Measurements from ENCODE around the gene MYH9.
"Not testable (repeated sequence)": the region's sequence is repeated elsewhere in the genome, so short reads cannot be mapped to it uniquely, and the experiment has no call there.

The MYH9 gene

DNA sequence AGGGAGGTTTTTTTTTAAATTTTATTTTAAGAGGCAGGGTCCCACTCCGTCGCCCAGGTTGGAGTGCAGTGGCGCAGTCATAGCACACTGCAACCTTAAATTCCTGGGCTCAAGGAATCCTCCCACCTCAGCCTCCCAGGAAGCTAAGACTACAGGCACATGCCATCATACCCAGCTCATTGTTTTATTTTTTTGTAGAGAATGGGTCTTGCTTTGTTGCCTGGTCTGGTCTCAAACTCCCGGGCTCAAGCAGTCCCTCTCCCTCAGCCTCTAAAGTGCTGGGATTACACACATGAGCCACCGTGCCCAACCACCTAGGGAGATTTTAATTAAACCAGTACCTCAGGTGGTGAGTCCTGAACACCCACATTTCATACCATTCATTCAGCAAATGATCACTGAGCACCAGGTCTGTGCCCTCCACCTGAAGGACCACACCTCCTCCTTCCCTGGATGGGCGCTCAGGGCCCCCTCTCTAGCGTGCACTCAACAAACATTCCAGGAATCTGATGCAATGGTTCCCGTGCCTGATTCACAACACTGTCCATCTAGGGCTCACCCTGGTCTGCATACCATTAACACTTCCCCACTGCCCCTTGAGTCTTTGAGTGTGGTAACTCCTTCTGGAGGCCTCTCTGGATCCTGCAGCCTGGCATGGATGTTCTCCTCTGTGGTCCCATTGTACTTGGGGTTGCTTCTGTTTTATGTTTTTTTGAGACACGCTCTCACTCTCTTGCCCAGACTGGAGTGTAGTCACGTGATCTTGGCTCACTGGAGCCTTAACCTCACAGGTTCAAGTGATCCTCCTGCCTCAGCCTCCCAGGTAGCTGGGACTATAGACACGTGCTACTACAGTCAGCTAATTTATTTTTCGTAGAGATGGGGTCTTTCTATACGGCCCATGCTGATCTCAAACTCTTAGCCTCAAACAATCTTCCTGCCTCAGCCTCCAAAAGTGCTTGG is 9.6 kb upstream of the MYH9 start:
- no peak overlapping the region for H3K4me3 ChIP-seq (ENCODE audit: low read depth, low read length)
- no peaks in the 10 kb centered on the region for H3K27me3 ChIP-seq (ENCODE audit: insufficient read depth, low read length)
- peak overlapping the region; percentile 73 for H3K27ac ChIP-seq (ENCODE audit: low read depth, low read length)
- H3K79me2 ChIP-seq (ENCODE audit: control insufficient read depth, insufficient read depth, low read length, unreplicated experiment) = no peaks in the 10 kb centered on the region
- no peaks in the 10 kb centered on the region for H3K36me3 ChIP-seq (ENCODE audit: insufficient read depth, low read length)
- no peak overlapping the region for H2AFZ ChIP-seq (ENCODE audit: low read length, unreplicated experiment)
- H3K4me1 ChIP-seq (ENCODE audit: control insufficient read depth, insufficient read depth, low read length, unreplicated experiment) = peaks cover 34% of the 10 kb centered on the region

DNA sequence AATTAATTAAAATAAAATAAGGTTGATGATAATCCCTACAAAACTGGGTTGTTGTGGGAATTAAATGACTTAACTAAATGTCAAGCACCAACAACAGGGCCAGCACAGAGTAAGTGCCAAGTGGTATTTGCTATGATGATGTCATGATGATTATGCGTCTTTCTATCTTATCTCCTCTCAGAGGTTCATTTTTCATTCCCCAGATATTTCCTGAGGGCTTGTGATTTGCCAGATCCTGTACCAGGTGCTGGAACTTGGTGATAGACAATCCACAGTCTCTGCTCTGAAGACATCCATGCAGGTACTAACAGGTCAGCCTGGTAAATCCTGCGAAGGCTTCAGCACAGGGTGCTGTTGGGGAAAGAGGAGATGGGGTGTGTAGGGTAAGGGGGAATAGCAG is 8.1 kb upstream of the MYH9 start:
- no peak overlapping the region for H3K4me3 ChIP-seq (ENCODE audit: low read depth, low read length)
- no peaks in the 10 kb centered on the region for H3K36me3 ChIP-seq (ENCODE audit: insufficient read depth, low read length)
- no peaks in the 10 kb centered on the region for H3K27me3 ChIP-seq (ENCODE audit: insufficient read depth, low read length)
- H3K4me1 ChIP-seq (ENCODE audit: control insufficient read depth, insufficient read depth, low read length, unreplicated experiment) = peaks cover 34% of the 10 kb centered on the region
- H3K27ac ChIP-seq (ENCODE audit: low read depth, low read length) = peak overlapping the region; percentile 55
- no peaks in the 10 kb centered on the region for H3K79me2 ChIP-seq (ENCODE audit: control insufficient read depth, insufficient read depth, low read length, unreplicated experiment)
- no peak overlapping the region for H2AFZ ChIP-seq (ENCODE audit: low read length, unreplicated experiment)

DNA sequence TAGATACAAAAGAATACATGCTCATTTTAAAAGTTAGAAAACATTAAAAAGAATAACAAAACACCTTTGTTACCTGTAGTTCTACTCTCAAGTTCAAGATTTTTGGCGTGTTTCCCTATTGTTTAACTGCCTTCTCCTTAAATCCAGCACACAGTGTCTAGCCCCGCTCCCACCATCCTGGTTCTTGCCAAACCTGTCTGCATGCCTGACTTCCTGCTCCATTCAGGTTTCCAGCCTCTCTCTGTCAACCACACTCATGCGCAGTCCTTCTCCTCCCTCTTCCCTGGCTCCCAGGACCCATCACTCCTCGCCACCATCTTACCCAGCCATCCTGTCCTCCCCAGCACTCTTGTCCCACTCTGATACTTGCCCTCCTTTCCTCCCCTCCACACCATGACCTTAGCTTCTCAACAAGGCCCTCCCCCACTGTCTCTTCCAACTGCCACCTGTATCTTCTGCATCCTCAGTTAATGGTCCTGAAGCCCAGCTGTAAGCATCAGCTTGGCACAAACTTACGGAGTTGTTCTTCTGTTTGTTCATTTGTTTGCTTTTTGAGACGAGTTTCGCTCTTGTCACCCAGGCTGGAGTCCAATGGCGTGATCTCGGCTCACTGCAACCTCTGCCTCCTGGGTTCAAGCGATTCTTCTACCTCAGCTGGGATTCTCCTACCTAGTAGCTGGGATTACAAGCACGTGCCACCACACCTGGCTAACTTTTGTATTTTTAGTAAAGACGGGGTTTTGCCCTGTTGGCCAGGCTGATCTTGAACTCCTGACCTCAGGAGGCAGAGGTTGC is 7.5 kb upstream of the MYH9 start:
- H2AFZ ChIP-seq (ENCODE audit: low read length, unreplicated experiment) = no peak overlapping the region
- no peaks in the 10 kb centered on the region for H3K27me3 ChIP-seq (ENCODE audit: insufficient read depth, low read length)
- H3K79me2 ChIP-seq (ENCODE audit: control insufficient read depth, insufficient read depth, low read length, unreplicated experiment) = no peaks in the 10 kb centered on the region
- peaks cover 34% of the 10 kb centered on the region for H3K4me1 ChIP-seq (ENCODE audit: control insufficient read depth, insufficient read depth, low read length, unreplicated experiment)
- no peak overlapping the region for H3K27ac ChIP-seq (ENCODE audit: low read depth, low read length)
- H3K4me3 ChIP-seq (ENCODE audit: low read depth, low read length) = no peak overlapping the region
- no peaks in the 10 kb centered on the region for H3K36me3 ChIP-seq (ENCODE audit: insufficient read depth, low read length)

DNA sequence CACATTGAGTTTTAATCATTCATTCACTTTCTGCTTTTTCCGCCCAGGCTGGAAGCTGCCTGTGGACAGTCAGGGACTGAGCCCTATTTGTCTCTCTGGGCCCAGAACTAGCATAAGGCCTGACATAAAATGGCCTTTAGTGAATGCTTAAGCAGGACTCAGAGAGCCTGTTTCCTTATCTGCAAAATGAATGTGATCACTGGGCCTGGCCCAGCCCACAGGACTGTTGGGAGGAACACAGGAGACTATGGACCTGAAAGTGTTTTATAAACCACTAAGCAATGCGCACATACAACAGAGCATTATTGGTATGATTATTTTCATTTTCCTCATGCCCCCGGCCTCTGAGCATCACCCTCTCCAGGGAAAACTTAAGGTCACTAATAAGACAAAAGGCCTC is 3.9 kb upstream of the MYH9 start:
- Histone ChIP-seq H2AFZ (ENCODE audit: low read length, unreplicated experiment) (no peak overlapping the region), H3K36me3 (ENCODE audit: insufficient read depth, low read length) (peaks cover under 1% of the 10 kb centered on the region; the same call in 1 of the 2 replicates), H3K27ac (ENCODE audit: low read depth, low read length) (no peak overlapping the region), H3K4me3 (ENCODE audit: low read depth, low read length) (no peak overlapping the region), H3K4me1 (ENCODE audit: control insufficient read depth, insufficient read depth, low read length, unreplicated experiment) (peaks cover 9% of the 10 kb centered on the region), H3K79me2 (ENCODE audit: control insufficient read depth, insufficient read depth, low read length, unreplicated experiment) (peaks cover 10% of the 10 kb centered on the region), H3K27me3 (ENCODE audit: insufficient read depth, low read length) (no peaks in the 10 kb centered on the region)

DNA sequence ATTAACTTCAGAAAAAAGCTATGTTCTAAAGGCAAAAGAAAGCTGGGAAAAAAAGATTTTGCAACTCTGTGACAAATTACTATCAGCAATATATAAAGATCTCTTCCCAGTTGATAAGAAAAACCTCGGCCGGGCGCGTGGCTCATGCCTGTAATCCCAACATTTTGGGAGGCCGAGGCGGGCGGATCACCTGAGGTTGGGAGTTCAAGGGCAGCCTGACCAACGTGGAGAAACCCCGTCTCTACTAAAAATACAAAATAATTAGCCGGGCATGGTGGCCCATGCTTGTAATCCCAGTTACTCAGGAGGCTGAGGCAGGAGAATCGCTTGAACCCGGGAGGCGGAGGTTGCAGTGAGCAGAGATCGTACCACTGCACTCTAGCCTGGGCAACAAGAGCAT is 1.4 kb upstream of the MYH9 start:
- H3K79me2 ChIP-seq (ENCODE audit: control insufficient read depth, insufficient read depth, low read length, unreplicated experiment) = peaks cover 34% of the 10 kb centered on the region
- peak overlapping the region; percentile 78 for H3K4me3 ChIP-seq (ENCODE audit: low read depth, low read length)
- H3K36me3 ChIP-seq (ENCODE audit: insufficient read depth, low read length); H3K27me3 ChIP-seq (ENCODE audit: insufficient read depth, low read length); H3K4me1 ChIP-seq (ENCODE audit: control insufficient read depth, insufficient read depth, low read length, unreplicated experiment); H2AFZ ChIP-seq (ENCODE audit: low read length, unreplicated experiment): not testable (repeated sequence)
- peak overlapping the region; percentile 80 for H3K27ac ChIP-seq (ENCODE audit: low read depth, low read length)

DNA sequence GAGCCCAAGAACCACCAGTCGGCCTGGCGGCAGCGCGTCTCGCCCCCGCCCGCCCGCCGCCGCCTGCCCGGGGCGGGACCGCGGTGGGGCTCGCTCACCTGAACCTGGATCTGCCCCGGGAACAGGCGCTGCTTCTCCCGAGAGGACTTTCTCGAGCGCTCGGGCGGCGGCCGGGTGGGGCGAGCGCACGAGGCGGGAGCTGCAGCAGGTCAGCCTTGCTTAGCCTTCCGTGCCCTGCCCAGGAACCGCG is 133 bp downstream of the MYH9 start:
- Histone ChIP-seq H3K79me2 (ENCODE audit: control insufficient read depth, insufficient read depth, low read length, unreplicated experiment) (peaks cover 48% of the 10 kb centered on the region), H3K27me3 (ENCODE audit: insufficient read depth, low read length) (no peaks in the 10 kb centered on the region), H3K4me3 (ENCODE audit: low read depth, low read length) (peak overlapping the region; percentile 94), H2AFZ (ENCODE audit: low read length, unreplicated experiment) (no peak overlapping the region), H3K4me1 (ENCODE audit: control insufficient read depth, insufficient read depth, low read length, unreplicated experiment) (peaks cover 13% of the 10 kb centered on the region), H3K27ac (ENCODE audit: low read depth, low read length) (peak overlapping the region; percentile 74), H3K36me3 (ENCODE audit: insufficient read depth, low read length) (peaks cover 3% of the 10 kb centered on the region; the same call in 1 of the 2 replicates)

DNA sequence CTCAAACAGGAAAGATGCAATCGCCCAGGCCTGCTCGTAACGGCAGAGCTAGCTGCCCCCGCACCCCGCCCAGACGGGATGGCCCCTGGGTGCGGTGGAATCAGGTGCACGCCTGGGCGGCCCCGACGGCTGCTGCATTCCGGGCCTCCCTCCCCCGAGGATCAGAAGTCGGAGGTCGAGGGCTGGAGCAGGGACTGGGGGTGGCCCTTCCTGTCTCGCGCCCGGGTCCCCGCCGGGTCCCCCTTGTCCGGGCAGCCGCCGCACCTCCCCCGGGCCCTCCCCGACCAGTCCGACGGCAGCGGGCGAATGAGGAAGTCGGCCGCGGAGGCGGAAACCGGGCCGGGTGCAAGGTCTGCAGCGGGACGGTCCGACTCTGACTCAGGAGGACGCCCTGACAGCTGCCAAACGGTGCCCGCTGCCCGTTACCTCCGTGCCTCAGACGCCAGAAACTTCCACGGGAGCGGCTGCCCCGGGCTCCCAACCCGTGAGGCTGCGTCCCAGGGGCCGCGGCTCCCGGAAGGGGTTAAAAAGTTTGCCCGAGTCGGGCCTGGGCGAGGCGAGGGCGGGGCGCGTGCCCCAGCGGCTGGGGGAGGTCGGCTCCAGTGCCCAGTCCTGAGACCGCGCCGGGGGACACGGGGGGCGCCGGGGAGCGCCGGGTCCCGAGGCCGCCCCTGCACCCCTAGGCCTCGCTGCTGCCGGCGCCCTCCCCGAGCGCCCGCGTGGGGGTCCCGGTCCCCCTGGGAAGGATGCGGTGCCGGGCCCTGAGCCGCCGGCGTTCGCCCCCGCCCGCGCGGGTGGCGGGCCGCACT is 663 bp downstream of the MYH9 start:
- H3K4me3 ChIP-seq (ENCODE audit: low read depth, low read length) = peak overlapping the region; percentile 94
- no peak overlapping the region for H2AFZ ChIP-seq (ENCODE audit: low read length, unreplicated experiment)
- H3K27ac ChIP-seq (ENCODE audit: low read depth, low read length) = peak overlapping the region; percentile 74
- no peaks in the 10 kb centered on the region for H3K27me3 ChIP-seq (ENCODE audit: insufficient read depth, low read length)
- peaks cover 13% of the 10 kb centered on the region for H3K4me1 ChIP-seq (ENCODE audit: control insufficient read depth, insufficient read depth, low read length, unreplicated experiment)
- H3K36me3 ChIP-seq (ENCODE audit: insufficient read depth, low read length) = peaks cover 3% of the 10 kb centered on the region; the same call in 1 of the 2 replicates
- peaks cover 48% of the 10 kb centered on the region for H3K79me2 ChIP-seq (ENCODE audit: control insufficient read depth, insufficient read depth, low read length, unreplicated experiment)

DNA sequence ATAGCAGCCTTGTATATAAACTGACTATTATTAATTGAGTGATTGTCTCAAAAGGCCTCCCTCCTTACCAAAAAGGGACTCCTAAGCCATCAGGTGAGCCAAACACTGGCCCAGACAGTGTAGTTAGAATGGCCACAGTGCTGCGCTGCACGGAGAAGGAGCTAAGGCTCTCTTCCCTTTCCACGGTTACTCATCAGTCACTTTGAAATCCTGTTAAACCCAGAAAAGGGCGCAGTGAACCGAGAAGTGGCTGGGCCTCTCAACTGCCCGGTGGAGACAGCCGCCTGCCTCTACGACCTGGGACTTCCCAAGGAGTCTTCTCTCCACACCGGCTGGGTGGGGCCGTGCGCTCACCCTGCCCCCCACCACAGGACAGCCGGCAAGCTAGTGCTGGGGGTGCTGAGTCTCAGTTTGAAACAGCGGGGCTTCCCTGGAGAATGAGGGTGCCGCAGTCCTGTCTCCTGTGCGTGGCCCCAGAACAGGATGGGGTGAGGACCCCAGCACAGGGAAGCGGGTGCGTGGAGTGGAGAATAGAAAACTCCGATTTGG is 1.3 kb downstream of the MYH9 start:
- Histone ChIP-seq H3K27ac (ENCODE audit: low read depth, low read length) (peak overlapping the region; percentile 74), H3K4me3 (ENCODE audit: low read depth, low read length) (peak overlapping the region; percentile 94), H2AFZ (ENCODE audit: low read length, unreplicated experiment) (no peak overlapping the region), H3K27me3 (ENCODE audit: insufficient read depth, low read length) (no peaks in the 10 kb centered on the region), H3K79me2 (ENCODE audit: control insufficient read depth, insufficient read depth, low read length, unreplicated experiment) (peaks cover 54% of the 10 kb centered on the region), H3K36me3 (ENCODE audit: insufficient read depth, low read length) (peaks cover 3% of the 10 kb centered on the region; the same call in 1 of the 2 replicates), H3K4me1 (ENCODE audit: control insufficient read depth, insufficient read depth, low read length, unreplicated experiment) (peaks cover 13% of the 10 kb centered on the region)

DNA sequence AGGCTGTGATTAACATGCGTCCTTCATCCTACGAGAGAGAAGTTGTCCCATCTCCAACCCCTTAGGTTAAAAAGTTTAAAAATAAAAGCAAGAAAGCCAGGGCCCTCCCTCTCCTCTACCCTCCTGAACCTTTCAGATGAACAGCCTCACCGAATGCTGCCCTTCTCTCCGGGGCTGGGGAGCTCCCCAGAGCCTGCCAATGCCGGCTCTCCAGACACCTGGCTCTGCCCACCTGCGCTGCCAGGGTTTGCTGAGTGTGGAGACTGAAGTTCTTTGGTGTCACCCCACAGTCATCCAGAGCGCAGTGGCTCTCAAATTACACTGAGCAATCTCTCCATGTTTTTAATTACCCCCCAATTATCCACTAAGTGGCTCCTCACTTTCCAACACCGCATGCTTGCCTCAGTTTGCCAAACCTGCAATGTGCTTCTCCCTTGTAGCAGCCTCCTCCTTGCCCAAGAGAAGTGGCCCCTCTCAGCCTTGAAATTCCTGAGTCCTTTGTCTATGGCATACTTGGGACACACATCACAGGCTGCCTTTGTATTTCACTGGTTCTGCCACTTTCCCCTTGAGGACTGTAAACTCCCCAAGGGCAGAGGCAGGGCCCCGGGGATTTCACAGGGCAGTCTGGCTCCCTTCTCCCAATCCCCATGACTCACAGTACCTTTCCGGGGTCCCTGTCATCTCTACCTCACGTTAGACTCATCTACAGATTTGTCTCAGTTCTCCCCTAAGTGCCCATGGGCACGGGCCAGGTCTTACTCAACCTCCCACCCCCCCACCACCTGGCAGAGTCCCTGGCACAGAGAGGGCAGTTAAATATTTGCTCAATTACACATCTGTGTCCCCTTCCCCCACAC is 2.0 kb downstream of the MYH9 start:
- Histone ChIP-seq H2AFZ (ENCODE audit: low read length, unreplicated experiment) (no peak overlapping the region), H3K79me2 (ENCODE audit: control insufficient read depth, insufficient read depth, low read length, unreplicated experiment) (peaks cover 61% of the 10 kb centered on the region), H3K36me3 (ENCODE audit: insufficient read depth, low read length) (peaks cover 3% of the 10 kb centered on the region; the same call in 1 of the 2 replicates), H3K4me1 (ENCODE audit: control insufficient read depth, insufficient read depth, low read length, unreplicated experiment) (peaks cover 15% of the 10 kb centered on the region), H3K27ac (ENCODE audit: low read depth, low read length) (peak overlapping the region; percentile 74), H3K4me3 (ENCODE audit: low read depth, low read length) (peak overlapping the region; percentile 94), H3K27me3 (ENCODE audit: insufficient read depth, low read length) (no peaks in the 10 kb centered on the region)
